ENCODE data around the gene MROH7. TPM values are rescaled to one million over a fixed set of nuclear protein-coding genes. Genes with fewer than 3 reads are reported as not detected.

The MROH7 gene
- total and polyA plus RNA-seq, 9 of the 15 experiments (the other 6 are each of a cell fraction or from before 2014, with no cell fraction given): not detected

DNA sequence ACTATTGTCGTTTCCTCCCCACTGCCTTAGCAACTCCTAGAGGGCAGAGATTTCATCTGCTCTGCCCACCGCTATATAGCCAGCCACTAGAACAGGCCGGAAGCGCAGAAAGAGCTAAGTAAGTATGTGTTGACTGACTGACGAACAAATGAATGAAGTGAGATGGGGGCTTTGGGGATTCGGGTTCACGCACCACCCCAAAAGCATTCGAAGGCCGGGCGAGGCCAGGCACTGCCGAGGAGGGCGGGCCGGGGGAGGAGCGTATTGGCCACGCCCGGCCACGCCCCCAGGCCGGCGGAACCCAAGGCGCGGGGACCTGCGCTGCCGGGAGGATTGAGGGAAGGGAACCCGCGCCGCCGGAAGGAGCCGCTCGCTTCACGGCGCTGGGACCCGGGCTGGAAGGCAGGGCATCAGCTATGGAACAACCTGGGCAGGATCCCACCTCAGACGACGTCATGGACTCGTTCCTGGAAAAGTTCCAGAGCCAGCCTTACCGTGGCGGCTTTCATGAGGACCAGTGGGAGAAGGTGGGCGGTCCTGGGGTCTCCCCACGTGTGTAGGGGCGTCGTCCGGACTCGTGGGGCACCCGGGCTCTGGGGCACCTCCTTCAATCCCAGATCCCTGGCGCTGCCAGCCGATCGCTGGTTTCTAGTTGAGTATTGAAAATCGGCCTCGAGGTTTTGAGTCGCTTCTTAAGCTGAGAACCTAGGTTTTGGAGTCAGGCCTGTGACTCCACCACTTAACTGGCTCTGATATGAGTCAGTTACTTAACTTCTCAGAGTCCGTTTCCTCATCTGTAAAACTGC, 74.1 kb downstream of the MROH7 start, which contains the start of gene TTC4 (continued):
- TF ChIP-seq, protein P1, sequence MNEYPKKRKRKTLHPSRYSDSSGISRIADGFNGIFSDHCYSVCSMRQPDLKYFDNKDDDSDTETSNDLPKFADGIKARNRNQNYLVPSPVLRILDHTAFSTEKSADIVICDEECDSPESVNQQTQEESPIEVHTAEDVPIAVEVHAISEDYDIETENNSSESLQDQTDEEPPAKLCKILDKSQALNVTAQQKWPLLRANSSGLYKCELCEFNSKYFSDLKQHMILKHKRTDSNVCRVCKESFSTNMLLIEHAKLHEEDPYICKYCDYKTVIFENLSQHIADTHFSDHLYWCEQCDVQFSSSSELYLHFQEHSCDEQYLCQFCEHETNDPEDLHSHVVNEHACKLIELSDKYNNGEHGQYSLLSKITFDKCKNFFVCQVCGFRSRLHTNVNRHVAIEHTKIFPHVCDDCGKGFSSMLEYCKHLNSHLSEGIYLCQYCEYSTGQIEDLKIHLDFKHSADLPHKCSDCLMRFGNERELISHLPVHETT (CRISPR knock-in tag; conservative IDR thresholded peaks at IDR 0.05 in 1 of 2, IDR thresholded peaks at IDR 0.05 in 1 of 2): peak in 1 of 2 experiments; percentile 75; a peak in 2 of 4 replicates
- 0 out of 2 replicates have a peak, but pooled peaks have one; percentile 56 for TF ChIP-seq ZBTB1 (CRISPR knock-in tag; IDR thresholded peaks at IDR 0.05; ENCODE audit: borderline replicate concordance, low read depth)
- peak; percentile 79 for TF ChIP-seq JUND (IDR thresholded peaks at IDR 0.05; ENCODE audit: borderline replicate concordance, low read depth, low read length)
- peak; percentile 43; the same call in 1 of the 3 replicates for TF ChIP-seq JUND (tag; IDR thresholded peaks at IDR 0.05; ENCODE audit: borderline replicate concordance, low read depth, low read length)
- TF ChIP-seq NONO (IDR thresholded peaks at IDR 0.05; ENCODE audit: low read depth in 2 of 2, low read length in 1 of 2): peak in 1 of 2 experiments; percentile 84; a peak in 3 of 4 replicates
- TF ChIP-seq NR3C1 (CRISPR knock-in tag; IDR thresholded peaks at IDR 0.05): no peak
- TF ChIP-seq EP300 (IDR thresholded peaks at IDR 0.05; ENCODE audit: low read length): peak; percentile 51
- peak; percentile 93 for TF ChIP-seq MYC (IDR thresholded peaks at IDR 0.05; ENCODE audit: low read depth, low read length)
- TF ChIP-seq MYC (CRISPR knock-in tag; IDR thresholded peaks at IDR 0.05; ENCODE audit: borderline replicate concordance, low read depth): peak; percentile 89; the same call in 1 of the 2 replicates
- TF ChIP-seq, protein P2, sequence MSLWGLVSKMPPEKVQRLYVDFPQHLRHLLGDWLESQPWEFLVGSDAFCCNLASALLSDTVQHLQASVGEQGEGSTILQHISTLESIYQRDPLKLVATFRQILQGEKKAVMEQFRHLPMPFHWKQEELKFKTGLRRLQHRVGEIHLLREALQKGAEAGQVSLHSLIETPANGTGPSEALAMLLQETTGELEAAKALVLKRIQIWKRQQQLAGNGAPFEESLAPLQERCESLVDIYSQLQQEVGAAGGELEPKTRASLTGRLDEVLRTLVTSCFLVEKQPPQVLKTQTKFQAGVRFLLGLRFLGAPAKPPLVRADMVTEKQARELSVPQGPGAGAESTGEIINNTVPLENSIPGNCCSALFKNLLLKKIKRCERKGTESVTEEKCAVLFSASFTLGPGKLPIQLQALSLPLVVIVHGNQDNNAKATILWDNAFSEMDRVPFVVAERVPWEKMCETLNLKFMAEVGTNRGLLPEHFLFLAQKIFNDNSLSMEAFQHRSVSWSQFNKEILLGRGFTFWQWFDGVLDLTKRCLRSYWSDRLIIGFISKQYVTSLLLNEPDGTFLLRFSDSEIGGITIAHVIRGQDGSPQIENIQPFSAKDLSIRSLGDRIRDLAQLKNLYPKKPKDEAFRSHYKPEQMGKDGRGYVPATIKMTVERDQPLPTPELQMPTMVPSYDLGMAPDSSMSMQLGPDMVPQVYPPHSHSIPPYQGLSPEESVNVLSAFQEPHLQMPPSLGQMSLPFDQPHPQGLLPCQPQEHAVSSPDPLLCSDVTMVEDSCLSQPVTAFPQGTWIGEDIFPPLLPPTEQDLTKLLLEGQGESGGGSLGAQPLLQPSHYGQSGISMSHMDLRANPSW (CRISPR knock-in tag; IDR thresholded peaks at IDR 0.05): no peak
- no peak for TF ChIP-seq STAT5B (CRISPR knock-in tag; IDR thresholded peaks at IDR 0.05)
- TF ChIP-seq MBD2 (IDR thresholded peaks at IDR 0.05; ENCODE audit: borderline replicate concordance, low read depth): peak; percentile 80; the same call in 1 of the 2 replicates
- TF ChIP-seq RFX5 (IDR thresholded peaks at IDR 0.05; ENCODE audit: low read depth, low read length): no peak
- peak in 2 of 3 experiments; percentile 71 to 75 for TF ChIP-seq YY1 (IDR thresholded peaks at IDR 0.05; ENCODE audit: borderline replicate concordance in 1 of 3, control insufficient read depth in 1 of 3, extremely low read depth in 1 of 3, insufficient read depth in 3 of 3, insufficient read length in 1 of 3, insufficient replicate concordance in 2 of 3, low read depth in 1 of 3, low read length in 2 of 3)
- no peak for TF ChIP-seq NFATC3 (IDR thresholded peaks at IDR 0.05)
- 0 out of 2 replicates have a peak, but pooled peaks have one; percentile 47 for TF ChIP-seq ARID3A (IDR thresholded peaks at IDR 0.05; ENCODE audit: borderline replicate concordance, low read depth, low read length)
- TF ChIP-seq SLC30A9 (CRISPR knock-in tag; IDR thresholded peaks at IDR 0.05): no peak
- no peak for TF ChIP-seq PHTF2 (CRISPR knock-in tag; IDR thresholded peaks at IDR 0.05)
- peak; percentile 85 for TF ChIP-seq ATF7 (IDR thresholded peaks at IDR 0.05)
- no peak for TF ChIP-seq CBX2 (IDR thresholded peaks at IDR 0.05; ENCODE audit: insufficient read depth, low read length, poor library complexity, severe bottlenecking)
